ENCODE results near the gene PLEKHN1. TPM values are rescaled to one million over a fixed set of nuclear protein-coding genes. Genes with fewer than 3 reads are reported as not detected.

The PLEKHN1 gene
- total RNA-seq, 1 experiment from 2014 or later: 7.9 TPM

- Mint-ChIP-seq H3K9me3 (ENCODE audit: unreplicated experiment) (no peaks in the 10 kb centered on the region), H3K4me3 (ENCODE audit: unreplicated experiment) (peak overlapping the region; percentile 82), H3K4me1 (ENCODE audit: insufficient read depth, unreplicated experiment) (peaks cover 13% of the 10 kb centered on the region), H3K27ac (ENCODE audit: low read depth, unreplicated experiment) (no peak overlapping the region), H3K27me3 (ENCODE audit: insufficient read depth, unreplicated experiment) (no peaks in the 10 kb centered on the region), H3K36me3 (ENCODE audit: insufficient read depth, unreplicated experiment) (no peaks in the 10 kb centered on the region)
- POLR2A ChIA-PET: interaction anchor here (1.1 kb wide), 1 partner anchor 13 kb away, joined by 3 read pairs; no protein-coding TSS in a partner anchor
- no peak for DNase-seq (ENCODE audit: unreplicated experiment)
- intact Hi-C loops (cut with micrococcal nuclease): no loop called here
- CTCF ChIA-PET: interaction anchor here (0.6 to 0.7 kb wide), 2 partner anchors 13 to 370 kb away, joined by 3 to 7 read pairs; no protein-coding TSS in a partner anchor
- no TSS peak for BruUV-seq (replicated peaks)
- TF ChIP-seq CTCF (IDR thresholded peaks at IDR 0.05; ENCODE audit: unreplicated experiment): no peak
Measured at GRCh38 chr1:997993-998744, 31.9 kb downstream of the PLEKHN1 start.

- CTCF ChIA-PET: interaction anchor here (0.7 to 0.9 kb wide), 2 partner anchors 14 to 16 kb away, joined by 3 to 7 read pairs; no protein-coding TSS in a partner anchor
- peak overlapping the region; percentile 82 for H3K4me3 Mint-ChIP-seq (ENCODE audit: unreplicated experiment)
- BruUV-seq (replicated peaks): no TSS peak
- no peak for TF ChIP-seq CTCF (IDR thresholded peaks at IDR 0.05; ENCODE audit: unreplicated experiment)
- no peaks in the 10 kb centered on the region for H3K27me3 Mint-ChIP-seq (ENCODE audit: insufficient read depth, unreplicated experiment)
- H3K27ac Mint-ChIP-seq (ENCODE audit: low read depth, unreplicated experiment): no peak overlapping the region
- POLR2A ChIA-PET: interaction anchor here (1.1 kb wide), 1 partner anchor 12 kb away, joined by 3 read pairs; no protein-coding TSS in a partner anchor
- no peak for DNase-seq (ENCODE audit: unreplicated experiment)
- H3K4me1 Mint-ChIP-seq (ENCODE audit: insufficient read depth, unreplicated experiment): peaks cover 13% of the 10 kb centered on the region
- intact Hi-C loops (cut with micrococcal nuclease): no loop called here
- H3K9me3 Mint-ChIP-seq (ENCODE audit: unreplicated experiment): no peaks in the 10 kb centered on the region
- H3K36me3 Mint-ChIP-seq (ENCODE audit: insufficient read depth, unreplicated experiment): no peaks in the 10 kb centered on the region
Measured at GRCh38 chr1:998745-998994, 32.4 kb downstream of the PLEKHN1 start.

- intact Hi-C loops (cut with micrococcal nuclease): no loop called here
- ChIA-PET CTCF (interaction anchor here (0.5 to 0.9 kb wide), 3 partner anchors 14 to 47 kb away, joined by 3 to 7 read pairs (median 4); no protein-coding TSS in a partner anchor), POLR2A (interaction anchor here (0.8 to 1.4 kb wide), 3 partner anchors 12 to 65 kb away, joined by 3 to 5 read pairs (median 4); partner anchors contain the start of gene ISG15)
- peak; percentile 8 for TF ChIP-seq CTCF (IDR thresholded peaks at IDR 0.05; ENCODE audit: unreplicated experiment)
- Mint-ChIP-seq H3K4me3 (ENCODE audit: unreplicated experiment) (peak overlapping the region; percentile 82), H3K36me3 (ENCODE audit: insufficient read depth, unreplicated experiment) (no peaks in the 10 kb centered on the region), H3K4me1 (ENCODE audit: insufficient read depth, unreplicated experiment) (peaks cover 13% of the 10 kb centered on the region), H3K27me3 (ENCODE audit: insufficient read depth, unreplicated experiment) (no peaks in the 10 kb centered on the region), H3K9me3 (ENCODE audit: unreplicated experiment) (no peaks in the 10 kb centered on the region), H3K27ac (ENCODE audit: low read depth, unreplicated experiment) (no peak overlapping the region)
- DNase-seq (ENCODE audit: unreplicated experiment): peak; percentile 38
- BruUV-seq (replicated peaks): TSS peak; percentile 58
Measured at GRCh38 chr1:998995-999724, 32.9 kb downstream of the PLEKHN1 start.
